ENCODE measurements around the gene PIM3.
A peak's percentile ranks its signal among the peaks of the same experiment; 100 is the strongest.

The PIM3 gene

GRCh38 chr22:50007057-50007511 lies 46.5 kb downstream of the PIM3 start:
- no peak for DNase-seq (ENCODE audit: low spot score)
- Histone ChIP-seq H3K27ac (no peak overlapping the region), H3K4me3 (no peak overlapping the region)
- TF ChIP-seq CTCF (IDR thresholded peaks at IDR 0.05): no peak

- no peak overlapping the region for H3K4me3 ChIP-seq
- no peak for TF ChIP-seq CTCF (IDR thresholded peaks at IDR 0.05)
- no peak for DNase-seq (ENCODE audit: low spot score)
- no peak overlapping the region for H3K27ac ChIP-seq
These were observed 47.8 kb downstream of the PIM3 start for GRCh38 chr22:50008151-50009040.

DNA sequence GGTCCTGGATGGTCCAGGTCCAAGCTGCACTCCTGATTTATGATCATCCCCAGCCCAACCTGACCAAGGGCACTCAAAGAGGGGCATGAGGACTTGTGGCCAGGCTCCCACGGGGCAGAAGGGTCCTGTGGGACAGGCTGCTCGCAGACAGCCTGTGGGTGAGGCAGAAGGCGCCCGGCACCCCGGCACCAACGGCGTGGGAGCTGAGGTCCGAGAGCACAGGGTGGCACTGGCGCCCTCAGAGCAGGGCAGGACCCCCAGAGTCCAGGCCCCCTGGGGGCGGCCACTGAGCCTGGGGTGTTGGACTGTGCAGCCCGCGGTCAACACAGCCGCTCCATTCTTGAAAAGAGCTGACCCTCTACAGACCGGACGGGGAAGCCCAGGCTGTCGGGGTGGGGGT lies 48.7 kb downstream of the PIM3 start:
- DNase-seq (ENCODE audit: low spot score): no peak
- Histone ChIP-seq H3K4me3 (no peak overlapping the region), H3K27ac (no peak overlapping the region)
- no peak for TF ChIP-seq CTCF (IDR thresholded peaks at IDR 0.05)

- TF ChIP-seq CTCF (IDR thresholded peaks at IDR 0.05): no peak
- Histone ChIP-seq H3K4me3 (peak overlapping the region; percentile 21), H3K27ac (no peak overlapping the region)
- DNase-seq (ENCODE audit: low spot score): no peak
These were observed 49.4 kb downstream of the PIM3 start for GRCh38 chr22:50009765-50010675.

- H3K4me3 ChIP-seq: peak overlapping the region; percentile 21
- no peak overlapping the region for H3K27ac ChIP-seq
- no peak for TF ChIP-seq CTCF (IDR thresholded peaks at IDR 0.05)
- no peak for DNase-seq (ENCODE audit: low spot score)
These were observed 50.3 kb downstream of the PIM3 start for GRCh38 chr22:50010676-50011446.

GRCh38 chr22:50011447-50012210 lies 51.1 kb downstream of the PIM3 start:
- Histone ChIP-seq H3K4me3 (no peak overlapping the region), H3K27ac (no peak overlapping the region)
- no peak for DNase-seq (ENCODE audit: low spot score)
- TF ChIP-seq CTCF (IDR thresholded peaks at IDR 0.05): no peak
